GM18907 (cell line): ENCODE data around the gene MCC.

Source experiments
- ATAC-seq: cut with Tn5 transposase; IDR thresholded peaks from one replicate; pipeline ENCODE4 v1.9.1; 2021; ENCODE audit warnings: mild to moderate bottlenecking, moderate library complexity; ENCODE audit not compliant: unreplicated experiment

MCC gene

GRCh38 chr5:113230711-113231652 lies 257.3 kb downstream of the MCC start:
- ATAC-seq: no peak

GRCh38 chr5:113227798-113228197 lies 260.5 kb downstream of the MCC start:
- no peak for ATAC-seq

- ATAC-seq: no peak
Observed at GRCh38 chr5:113226116-113226736, 262.0 kb downstream of the MCC start.

- ATAC-seq: no peak
Observed at GRCh38 chr5:113225259-113225658, 263.0 kb downstream of the MCC start.

GRCh38 chr5:113224605-113225065 lies 263.6 kb downstream of the MCC start:
- no peak for ATAC-seq

GRCh38 chr5:113223831-113224604 lies 264.2 kb downstream of the MCC start:
- no peak for ATAC-seq

GRCh38 chr5:113223315-113223714 lies 264.9 kb downstream of the MCC start:
- no peak for ATAC-seq

- no peak for ATAC-seq
Observed at GRCh38 chr5:113221294-113222176, 266.7 kb downstream of the MCC start.

GRCh38 chr5:113219695-113220094 lies 268.6 kb downstream of the MCC start:
- no peak for ATAC-seq

- no peak for ATAC-seq
Observed at GRCh38 chr5:113218906-113219517, 269.2 kb downstream of the MCC start.

GRCh38 chr5:113218200-113218599 lies 270.1 kb downstream of the MCC start:
- no peak for ATAC-seq

GRCh38 chr5:113217619-113218184 lies 270.6 kb downstream of the MCC start:
- ATAC-seq: no peak

- ATAC-seq: no peak
Observed at GRCh38 chr5:113216545-113216944, 271.7 kb downstream of the MCC start.

- no peak for ATAC-seq
Observed at GRCh38 chr5:113215401-113216060, 272.7 kb downstream of the MCC start.

GRCh38 chr5:113214606-113215323 lies 273.5 kb downstream of the MCC start:
- ATAC-seq: no peak

- ATAC-seq: peak; percentile 62
Observed at GRCh38 chr5:113213551-113214425, 274.5 kb downstream of the MCC start.

- ATAC-seq: no peak
Observed at GRCh38 chr5:113212244-113212920, 275.9 kb downstream of the MCC start.
